Stimulated activated CD8-positive, alpha-beta memory T cell treated with anti-CD3 and anti-CD28 coated beads, Interleukin-7, amount 100 ng/mL, for 1 hour (primary cell): ENCODE results near the gene MBOAT1.
"Not testable (repeated sequence)": the region's sequence is repeated elsewhere in the genome, so short reads cannot be mapped to it uniquely, and the experiment has no call there.

Experiments
- DNase-seq, 2 donors: peaks; one replicate each; pipeline ENCODE4 v3.0.0-alpha.2; 2020; ENCODE audit warnings: low read depth in 2 of 2

MBOAT1 gene

GRCh38 chr6:20139127-20139963, 72.9 kb downstream of the MBOAT1 start:
- DNase-seq, result not testable (repeated sequence)

- no peak for DNase-seq
Measured at GRCh38 chr6:20137837-20138236, 74.4 kb downstream of the MBOAT1 start.

DNA sequence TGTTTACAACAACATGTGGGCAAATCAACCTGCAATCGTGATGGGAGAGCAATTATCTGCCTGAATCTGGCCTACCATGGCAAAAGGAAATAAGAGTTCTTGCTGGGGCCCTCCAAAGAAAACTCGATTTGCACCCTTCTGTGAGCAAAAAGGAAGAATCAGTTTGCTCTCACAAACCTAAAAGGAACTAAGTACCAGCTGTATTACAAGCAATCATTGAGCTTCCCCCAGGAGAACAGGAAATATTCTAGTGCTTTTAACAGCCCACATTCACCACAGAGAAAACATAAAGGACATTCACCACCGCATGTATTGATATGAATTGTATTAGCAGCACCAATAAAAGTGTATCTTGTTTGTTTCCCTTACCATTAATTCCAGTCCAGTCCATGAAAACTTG, 75.0 kb downstream of the MBOAT1 start:
- DNase-seq, result no peak

GRCh38 chr6:20135677-20136268, 76.5 kb downstream of the MBOAT1 start:
- no peak for DNase-seq

GRCh38 chr6:20134613-20135012, 77.7 kb downstream of the MBOAT1 start:
- DNase-seq, result no peak

- no peak for DNase-seq
Measured at GRCh38 chr6:20129290-20130088, 82.8 kb downstream of the MBOAT1 start.

- DNase-seq, result no peak
Measured at GRCh38 chr6:20128018-20128417, 84.3 kb downstream of the MBOAT1 start.

DNA sequence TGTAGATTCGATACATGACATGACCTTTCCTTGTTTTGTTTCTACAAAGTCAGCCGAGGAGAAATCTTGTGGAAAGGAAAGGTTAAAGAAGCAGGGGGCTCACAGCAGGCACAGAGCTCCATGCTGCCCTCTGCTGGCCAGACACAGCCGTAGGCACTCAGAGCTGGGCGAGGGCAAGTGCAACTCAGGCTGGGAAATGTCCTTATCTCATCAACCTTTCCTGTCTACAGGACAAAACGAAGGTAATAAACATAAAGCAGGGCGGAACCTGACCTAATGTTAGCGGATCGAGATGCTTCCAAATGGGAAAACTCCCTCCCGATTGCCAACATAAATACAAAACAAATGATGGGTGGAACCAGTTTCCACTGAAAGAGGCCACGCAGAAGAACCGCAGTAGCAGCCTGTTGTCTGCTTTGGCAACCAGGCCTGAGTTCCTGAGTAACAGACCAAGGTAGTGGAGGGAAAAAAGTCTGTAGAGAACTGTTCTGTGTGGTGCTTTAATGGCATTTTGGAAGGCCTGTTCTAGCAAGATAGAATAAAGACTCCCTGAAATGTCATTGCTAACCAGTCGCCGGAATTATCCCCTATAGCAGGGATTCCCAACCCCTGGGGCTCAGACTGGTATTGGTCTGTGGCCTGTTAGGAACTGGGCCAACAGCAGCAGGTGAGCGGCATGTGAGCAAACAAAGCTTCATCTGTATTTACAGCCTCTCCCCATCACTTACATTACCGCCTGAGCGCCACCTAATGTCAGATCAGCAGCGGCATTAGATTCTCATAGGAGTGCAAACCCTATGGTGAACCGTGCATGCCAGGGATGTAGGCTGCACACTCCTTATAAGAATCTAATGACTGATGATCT, 85.2 kb downstream of the MBOAT1 start:
- peak; percentile 22 to 48 for DNase-seq

- no peak for DNase-seq
Measured at GRCh38 chr6:20126102-20126752, 86.0 kb downstream of the MBOAT1 start.

DNA sequence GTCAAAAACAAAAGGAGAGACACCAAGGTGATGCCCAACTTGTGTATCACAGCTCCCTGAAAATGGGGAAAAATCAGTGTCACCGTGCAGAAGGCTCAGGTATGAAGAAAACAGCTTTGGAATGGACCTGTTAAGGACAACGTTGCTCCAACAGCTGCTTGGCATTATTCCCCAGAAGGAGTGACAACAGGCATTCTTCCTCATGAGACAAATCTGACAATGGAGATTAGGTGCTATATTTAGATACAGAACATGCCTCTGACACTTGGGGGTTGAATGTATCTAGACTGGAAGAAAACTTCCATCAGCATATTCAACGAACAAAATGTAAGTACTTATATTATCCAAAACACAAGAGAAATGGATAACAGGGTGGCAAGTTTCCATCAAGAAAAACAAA, 87.7 kb downstream of the MBOAT1 start:
- no peak for DNase-seq

- DNase-seq, result no peak
Measured at GRCh38 chr6:20119485-20119884, 92.8 kb downstream of the MBOAT1 start.

GRCh38 chr6:20118892-20119291, 93.4 kb downstream of the MBOAT1 start:
- DNase-seq, result no peak

DNA sequence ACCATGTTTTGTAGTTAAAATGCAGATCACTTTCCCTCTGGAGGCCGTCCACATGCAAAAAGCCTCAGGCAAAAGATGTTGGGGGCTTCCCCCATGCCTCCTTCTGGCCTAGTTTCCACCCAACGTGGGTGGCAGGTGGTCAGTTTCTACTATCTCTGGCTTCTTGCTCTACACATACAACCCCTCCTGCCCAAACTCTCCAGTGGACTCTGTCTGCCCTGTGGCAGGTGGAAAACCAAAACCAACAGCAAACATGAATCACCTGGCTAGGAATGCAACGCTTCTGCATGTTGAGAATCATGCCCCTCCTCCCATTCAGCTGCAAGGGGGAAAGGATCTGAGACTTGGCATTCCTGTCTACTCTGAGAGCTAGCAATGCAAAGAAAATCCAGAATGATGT, 94.8 kb downstream of the MBOAT1 start:
- DNase-seq, result no peak

DNA sequence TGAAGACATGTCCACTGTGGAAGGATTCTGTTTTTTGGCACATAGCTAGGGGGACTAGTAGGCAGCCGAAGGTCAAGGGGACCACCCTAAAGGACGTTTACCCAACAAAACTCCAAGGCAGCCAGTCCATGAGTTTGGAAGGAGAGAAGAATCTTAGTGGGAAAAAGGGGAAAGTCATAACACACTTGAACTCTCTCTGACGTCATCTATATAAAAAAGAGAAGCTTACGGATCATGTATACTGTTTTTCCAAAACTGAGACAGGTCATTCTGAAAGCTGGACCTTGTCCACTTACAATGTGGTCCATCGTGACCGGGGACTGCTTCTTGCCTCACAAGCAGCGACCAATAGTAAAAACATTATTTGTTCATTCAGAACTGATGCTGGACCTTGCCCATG, 95.5 kb downstream of the MBOAT1 start:
- DNase-seq, result no peak

DNA sequence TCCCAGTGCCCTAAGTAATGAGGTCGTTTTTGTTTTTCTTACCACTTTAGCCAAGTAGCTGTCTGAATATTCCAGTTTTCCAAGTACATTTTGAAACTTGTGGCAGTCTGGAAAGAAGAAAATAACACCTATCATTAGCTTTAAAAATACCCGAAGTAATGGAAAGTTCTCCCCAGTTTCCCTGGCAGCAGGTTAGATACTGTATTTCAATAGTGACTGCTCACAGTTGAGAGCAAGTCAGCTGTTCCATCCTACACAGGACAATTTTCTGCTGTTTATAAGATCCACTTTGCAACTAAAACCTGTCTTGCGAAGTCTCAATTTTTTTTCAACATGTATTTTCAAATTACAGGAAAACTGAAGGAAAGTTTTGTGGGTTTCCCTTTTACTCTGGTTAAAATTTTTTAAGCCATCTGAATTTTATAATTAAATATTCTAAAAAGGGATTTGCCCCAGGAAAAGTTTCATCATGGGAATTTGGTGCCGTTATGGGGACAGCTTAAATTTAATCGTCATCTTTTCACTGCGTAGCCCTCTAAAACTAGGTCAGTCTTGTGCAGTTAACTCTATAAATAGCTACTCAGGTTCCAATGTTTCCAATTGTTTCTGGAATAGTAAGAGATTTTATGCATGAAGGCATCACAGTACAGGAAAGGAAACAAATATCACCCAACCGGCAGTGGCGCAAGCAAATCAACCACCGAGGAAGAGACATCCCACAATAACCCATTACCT, 96.9 kb downstream of the MBOAT1 start:
- no peak for DNase-seq

DNA sequence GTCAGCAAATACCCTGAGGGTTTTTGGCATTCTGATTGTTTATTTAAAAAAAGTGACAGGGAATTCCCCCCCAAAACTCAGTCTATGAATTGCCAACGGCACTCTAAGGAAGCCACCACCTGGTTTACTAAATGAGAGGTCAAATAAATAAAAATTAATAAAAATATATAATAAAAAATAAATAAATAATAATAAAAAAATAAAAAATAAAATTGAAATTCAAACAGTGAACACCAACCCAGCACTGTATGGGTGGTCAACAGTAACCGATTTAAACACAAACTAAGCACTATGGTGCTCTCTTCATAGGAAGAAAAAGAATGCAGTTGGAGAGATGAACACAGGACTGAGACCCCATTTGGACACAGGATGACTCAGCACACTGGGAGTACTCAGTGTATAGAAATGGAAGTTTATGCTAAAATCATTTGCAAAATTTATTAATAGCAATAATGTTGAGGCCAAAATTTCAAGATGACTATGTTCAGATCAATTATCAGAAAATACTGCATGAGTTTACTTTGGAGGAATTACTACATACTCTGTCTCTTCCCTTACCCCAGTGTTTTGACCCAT, 98.5 kb downstream of the MBOAT1 start:
- no peak for DNase-seq

DNA sequence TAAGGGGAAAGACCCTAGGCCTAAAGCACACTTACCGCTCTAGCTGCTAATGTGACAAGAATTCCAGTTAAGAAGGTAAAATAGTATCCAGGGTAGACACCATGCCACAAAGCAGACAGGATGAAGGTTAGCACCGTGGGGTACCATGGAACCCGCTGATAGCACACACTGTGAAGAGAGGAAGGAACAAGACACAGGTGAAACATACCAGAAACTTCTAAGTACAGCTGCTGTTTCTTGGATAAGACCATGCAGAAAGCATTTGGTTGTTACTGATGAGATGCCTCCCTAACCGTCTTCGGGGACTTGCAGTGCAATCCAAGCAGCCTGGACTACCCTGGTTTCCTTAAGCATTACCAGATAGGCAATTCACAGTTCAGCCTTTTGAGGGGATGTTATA, 99.4 kb downstream of the MBOAT1 start:
- DNase-seq, result no peak

- DNase-seq, result no peak
Measured at GRCh38 chr6:20112241-20112640, 100.0 kb downstream of the MBOAT1 start.

DNA sequence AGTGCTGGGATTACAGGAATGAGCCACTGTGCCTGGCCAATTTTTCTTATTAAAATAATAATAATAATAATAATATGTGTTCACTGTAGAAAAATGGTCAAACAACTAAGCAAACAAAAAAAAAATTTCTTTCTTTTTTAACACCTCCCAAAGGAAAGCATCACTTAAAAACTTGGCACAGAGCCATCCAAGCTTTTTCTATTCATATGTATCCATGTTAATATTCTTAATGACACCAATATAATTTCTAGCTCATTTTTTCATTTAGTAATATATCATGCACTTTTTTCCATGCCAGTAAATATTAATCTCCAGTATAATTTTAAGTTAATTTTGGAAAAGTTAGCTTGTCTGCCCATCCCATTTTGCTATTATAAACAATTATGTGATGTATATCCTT, 101.8 kb downstream of the MBOAT1 start:
- no peak for DNase-seq

GRCh38 chr6:20109526-20109925, 102.7 kb downstream of the MBOAT1 start:
- DNase-seq, result no peak
